Cardiac septum (tissue), 1 donor: ENCODE results near the gene STBD1. TPM values are rescaled to one million over a fixed set of nuclear protein-coding genes. Genes with fewer than 3 reads are reported as not detected.

Experiments
- total RNA-seq: library from RNA; stranded (reverse); fragmentation: NEBNext Ultra II Directional; extraction: Animal tissue kit (Norgen Biotek cat#: 25700); gene quantifications from one replicate; pipeline ENCODE4 v1.2.1, GENCODE V29; 2021
- donor health status: DM: no; HTN: no; CAD: no.

STBD1 gene
- total RNA-seq, 1 donor from 2014 or later: 37.6 TPM

Other genes starting within 250 kb of the STBD1 start
- gene ART3, start 232.0 kb upstream of the STBD1 start, total RNA-seq: 57.0 TPM
- gene NUP54, start 158.3 kb upstream of the STBD1 start, total RNA-seq: 22.7 TPM
- gene SCARB2, start 92.9 kb upstream of the STBD1 start, total RNA-seq: 114 TPM
- 2.9 TPM for gene FAM47E, start 55.0 kb upstream of the STBD1 start, total RNA-seq
- gene CCDC158, start 114.4 kb downstream of the STBD1 start, total RNA-seq: 0.81 TPM
- 25.0 TPM for gene SHROOM3, start 128.5 kb downstream of the STBD1 start, total RNA-seq